ENCODE results near the gene LRTM2. TPM values are rescaled to one million over a fixed set of nuclear protein-coding genes. Genes with fewer than 3 reads are reported as not detected.

LRTM2 gene
- total RNA-seq, 1 experiment from 2014 or later, result not detected

DNA sequence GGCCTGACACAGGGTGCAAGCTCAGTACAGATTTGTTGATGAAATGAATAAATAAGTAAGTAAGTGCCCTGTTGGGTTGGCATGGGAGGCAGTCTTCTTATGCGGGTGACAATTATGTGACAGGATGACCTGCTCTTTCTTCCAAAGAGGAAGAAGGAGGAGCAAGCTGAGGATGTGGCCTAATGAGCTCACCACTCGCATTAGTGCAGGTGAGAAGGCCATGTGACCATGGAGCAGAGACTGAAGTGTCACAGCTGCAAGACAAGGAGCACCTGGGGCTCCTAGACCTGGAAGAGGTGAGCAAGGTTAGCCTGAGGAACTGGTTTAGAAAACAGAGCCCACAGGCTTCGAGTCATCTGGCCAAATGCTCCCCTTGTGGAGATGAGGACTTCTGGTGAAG is 34.9 kb downstream of the LRTM2 start:
- H3K4me1 ChIP-seq (ENCODE audit: insufficient read depth, low read length), result 0 out of 2 replicates have a peak, but pooled peaks cover 3% of the 10 kb centered on the region
- H3K9me2 ChIP-seq (replicated peaks; ENCODE audit: low read length), result no peaks in the 10 kb centered on the region
- H3K27me3 ChIP-seq (ENCODE audit: low read length), result no peaks in the 10 kb centered on the region
- no peak for TF ChIP-seq EZH2phosphoT487 (IDR thresholded peaks at IDR 0.05; ENCODE audit: borderline replicate concordance, low read length)
- TF ChIP-seq, protein P1, sequence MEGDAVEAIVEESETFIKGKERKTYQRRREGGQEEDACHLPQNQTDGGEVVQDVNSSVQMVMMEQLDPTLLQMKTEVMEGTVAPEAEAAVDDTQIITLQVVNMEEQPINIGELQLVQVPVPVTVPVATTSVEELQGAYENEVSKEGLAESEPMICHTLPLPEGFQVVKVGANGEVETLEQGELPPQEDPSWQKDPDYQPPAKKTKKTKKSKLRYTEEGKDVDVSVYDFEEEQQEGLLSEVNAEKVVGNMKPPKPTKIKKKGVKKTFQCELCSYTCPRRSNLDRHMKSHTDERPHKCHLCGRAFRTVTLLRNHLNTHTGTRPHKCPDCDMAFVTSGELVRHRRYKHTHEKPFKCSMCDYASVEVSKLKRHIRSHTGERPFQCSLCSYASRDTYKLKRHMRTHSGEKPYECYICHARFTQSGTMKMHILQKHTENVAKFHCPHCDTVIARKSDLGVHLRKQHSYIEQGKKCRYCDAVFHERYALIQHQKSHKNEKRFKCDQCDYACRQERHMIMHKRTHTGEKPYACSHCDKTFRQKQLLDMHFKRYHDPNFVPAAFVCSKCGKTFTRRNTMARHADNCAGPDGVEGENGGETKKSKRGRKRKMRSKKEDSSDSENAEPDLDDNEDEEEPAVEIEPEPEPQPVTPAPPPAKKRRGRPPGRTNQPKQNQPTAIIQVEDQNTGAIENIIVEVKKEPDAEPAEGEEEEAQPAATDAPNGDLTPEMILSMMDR (conservative IDR thresholded peaks at IDR 0.05; ENCODE audit: low read depth, low read length), result no peak
- no peak for TF ChIP-seq EZH2 (IDR thresholded peaks at IDR 0.05; ENCODE audit: low read length, unreplicated experiment)
- ChIA-PET POLR2A (ENCODE audit: unreplicated experiment) (no interaction called here), CTCF (no interaction called here)
- no peak overlapping the region for H3K9ac ChIP-seq (ENCODE audit: low read length)
- no peak overlapping the region for H3K4me3 ChIP-seq (ENCODE audit: low read length)
- H3K36me3 ChIP-seq (ENCODE audit: low read depth, low read length), result no peaks in the 10 kb centered on the region
- no TSS peak for BruUV-seq (replicated peaks)
- peaks cover 5% of the 10 kb centered on the region; the same call in 1 of the 2 replicates for H3K9me3 ChIP-seq (ENCODE audit: low read length)
- no peaks in the 10 kb centered on the region for H3K79me2 ChIP-seq (ENCODE audit: low read length)
- DNase-seq (no peak), ATAC-seq (no peak)
- no peaks in the 10 kb centered on the region for H4K20me1 ChIP-seq (ENCODE audit: low read length)
- no peak overlapping the region for H3K4me2 ChIP-seq (ENCODE audit: low read length)
- peaks cover 4% of the 10 kb centered on the region for H3F3A ChIP-seq (ENCODE audit: low read length, unreplicated experiment)
- no peak overlapping the region for H2AFZ ChIP-seq (ENCODE audit: low read length)
- intact Hi-C loops (cut with micrococcal nuclease), result no loop called here
- H3K27ac ChIP-seq (ENCODE audit: low read length), result no peak overlapping the region

DNA sequence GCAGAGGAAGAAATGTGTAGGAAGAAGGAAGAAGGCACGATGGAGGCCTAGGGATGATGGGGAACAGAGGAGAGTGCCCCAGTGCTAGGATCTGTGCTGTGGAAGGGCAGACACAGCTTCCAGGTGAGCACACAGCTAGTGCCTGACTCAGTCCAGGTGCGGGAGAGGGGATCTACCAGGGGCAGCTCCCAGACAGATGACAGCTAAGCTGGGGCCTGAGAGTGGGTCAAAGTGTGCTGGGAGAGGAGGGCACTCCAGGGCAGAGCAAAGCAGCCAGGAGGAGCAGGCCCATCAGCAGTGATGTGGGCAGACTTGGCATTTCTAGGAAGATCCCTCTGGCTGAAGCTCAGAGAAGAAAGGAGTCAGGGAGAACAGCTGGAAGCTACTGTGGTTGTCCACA is 36.7 kb downstream of the LRTM2 start:
- no peak overlapping the region for H2AFZ ChIP-seq (ENCODE audit: low read length)
- TF ChIP-seq, protein P1 (conservative IDR thresholded peaks at IDR 0.05; ENCODE audit: low read depth, low read length), result no peak
- TF ChIP-seq EZH2phosphoT487 (IDR thresholded peaks at IDR 0.05; ENCODE audit: borderline replicate concordance, low read length), result no peak
- no peak for TF ChIP-seq EZH2 (IDR thresholded peaks at IDR 0.05; ENCODE audit: low read length, unreplicated experiment)
- ChIA-PET CTCF (no interaction called here), POLR2A (ENCODE audit: unreplicated experiment) (no interaction called here)
- H3K9me3 ChIP-seq (ENCODE audit: low read length), result peaks cover 5% of the 10 kb centered on the region; the same call in 1 of the 2 replicates
- no peak overlapping the region for H3K9ac ChIP-seq (ENCODE audit: low read length)
- DNase-seq (no peak), ATAC-seq (no peak)
- no peaks in the 10 kb centered on the region for H3F3A ChIP-seq (ENCODE audit: low read length, unreplicated experiment)
- H3K4me1 ChIP-seq (ENCODE audit: insufficient read depth, low read length), result 0 out of 2 replicates have a peak, but pooled peaks cover 3% of the 10 kb centered on the region
- H4K20me1 ChIP-seq (ENCODE audit: low read length), result no peaks in the 10 kb centered on the region
- H3K79me2 ChIP-seq (ENCODE audit: low read length), result no peaks in the 10 kb centered on the region
- no peak overlapping the region for H3K4me3 ChIP-seq (ENCODE audit: low read length)
- H3K36me3 ChIP-seq (ENCODE audit: low read depth, low read length), result no peaks in the 10 kb centered on the region
- no peak overlapping the region for H3K27ac ChIP-seq (ENCODE audit: low read length)
- H3K9me2 ChIP-seq (replicated peaks; ENCODE audit: low read length), result no peaks in the 10 kb centered on the region
- H3K27me3 ChIP-seq (ENCODE audit: low read length), result no peaks in the 10 kb centered on the region
- H3K4me2 ChIP-seq (ENCODE audit: low read length), result no peak overlapping the region
- BruUV-seq (replicated peaks), result no TSS peak
- intact Hi-C loops (cut with micrococcal nuclease), result no loop called here

DNA sequence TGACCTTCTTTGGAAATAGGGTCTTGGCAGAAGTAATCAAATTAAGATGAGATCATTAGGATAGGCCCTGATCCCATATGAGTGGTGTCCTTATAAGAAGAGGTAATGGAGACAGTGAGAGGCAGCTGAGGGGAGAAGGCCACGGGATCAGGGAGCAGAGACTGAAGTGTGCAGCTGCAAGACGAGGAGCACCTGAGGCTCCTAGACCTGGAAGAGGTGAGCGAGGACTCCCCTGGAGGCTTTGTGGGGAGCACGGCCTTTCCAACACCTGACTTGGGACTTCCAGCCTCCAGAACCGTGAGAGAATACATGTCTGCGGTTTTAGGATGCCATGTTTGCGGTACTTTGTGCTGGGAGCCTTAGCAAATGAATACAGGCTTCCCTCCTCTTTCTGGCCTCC is 37.5 kb downstream of the LRTM2 start:
- BruUV-seq (replicated peaks), result no TSS peak
- Histone ChIP-seq H3F3A (ENCODE audit: low read length, unreplicated experiment) (no peaks in the 10 kb centered on the region), H3K27me3 (ENCODE audit: low read length) (no peaks in the 10 kb centered on the region), H3K9me2 (replicated peaks; ENCODE audit: low read length) (no peaks in the 10 kb centered on the region), H2AFZ (ENCODE audit: low read length) (no peak overlapping the region), H3K36me3 (ENCODE audit: low read depth, low read length) (no peaks in the 10 kb centered on the region), H3K79me2 (ENCODE audit: low read length) (no peaks in the 10 kb centered on the region), H3K27ac (ENCODE audit: low read length) (no peak overlapping the region), H3K9me3 (ENCODE audit: low read length) (peaks cover 5% of the 10 kb centered on the region; the same call in 1 of the 2 replicates), H4K20me1 (ENCODE audit: low read length) (no peaks in the 10 kb centered on the region), H3K4me3 (ENCODE audit: low read length) (no peak overlapping the region), H3K4me1 (ENCODE audit: insufficient read depth, low read length) (0 out of 2 replicates have a peak, but pooled peaks cover 3% of the 10 kb centered on the region), H3K4me2 (ENCODE audit: low read length) (no peak overlapping the region), H3K9ac (ENCODE audit: low read length) (no peak overlapping the region)
- ATAC-seq (no peak), DNase-seq (no peak)
- CTCF ChIA-PET, result no interaction called here
- intact Hi-C loops (cut with micrococcal nuclease), result no loop called here
- POLR2A ChIA-PET (ENCODE audit: unreplicated experiment), result no interaction called here
- TF ChIP-seq EZH2phosphoT487 (IDR thresholded peaks at IDR 0.05; ENCODE audit: borderline replicate concordance, low read length) (no peak), EZH2 (IDR thresholded peaks at IDR 0.05; ENCODE audit: low read length, unreplicated experiment) (no peak)
- TF ChIP-seq, protein P1 (conservative IDR thresholded peaks at IDR 0.05; ENCODE audit: low read depth, low read length), result no peak

Data from PC-3 (cell line).